Endothelial cell of umbilical vein (primary cell): ENCODE results near the gene NFATC2. TPM values are rescaled to one million over a fixed set of nuclear protein-coding genes. Genes with fewer than 3 reads are reported as not detected.

Source experiments
- BruUV-seq: library from RNA; stranded (reverse); fragments of 400-500 nt; replicated peaks from 2 replicates; lab custom pipeline; 2021; lab: Mats Ljungman, UMichigan
- CTCF ChIA-PET: fragments of 300-600, 350-600 bp; sonication (Branson Sonifier 250); formaldehyde crosslinking; loops from one replicate; lab custom pipeline; 2021; ENCODE audit warnings: antibody characterized with exemption, inconsistent platforms; lab: Charles Lee
- POLR2A ChIA-PET: fragments of 300-600, 350-600 bp; sonication (Branson Sonifier 250); formaldehyde crosslinking; loops from one replicate; lab custom pipeline; 2021; ENCODE audit warnings: antibody characterized with exemption, inconsistent platforms; lab: Charles Lee
- DNase-seq: peaks from one replicate; pipeline ENCODE4 v3.0.0-alpha.2; 2011; ENCODE audit warnings: low read depth, low spot score
- FAIRE-seq: peaks from 2 replicates; lab custom pipeline; 2011; peaks lifted over from hg19 to GRCh38; lab: Jason Lieb, UNC
- H2AFZ ChIP-seq: 2 replicates; pipeline ENCODE4 v1.6.0; 2012; ENCODE audit warnings: low read depth, low read length, control low read depth, inconsistent platforms
- H3K27ac ChIP-seq: 2 replicates; pipeline ENCODE4 v1.5.1; 2011; ENCODE audit warnings: low read depth, mild to moderate bottlenecking, control low read depth, low read length, moderate library complexity; ENCODE audit not compliant: insufficient read depth
- H3K27me3 ChIP-seq, 2 experiments: 2 replicates each; pipeline versions ENCODE4 v1.6.0 to v1.6.1; 2011; ENCODE audit warnings: low read length in 2 of 2, mixed read lengths in 1 of 2; ENCODE audit not compliant: control insufficient read depth in 2 of 2, insufficient read depth in 2 of 2
- H3K36me3 ChIP-seq, 2 experiments: 2 replicates in 1 of 2; 3 replicates in 1 of 2; pipeline ENCODE4 v1.5.1; 2011; ENCODE audit warnings: low read length in 2 of 2, mild to moderate bottlenecking in 1 of 2, moderate library complexity in 1 of 2; ENCODE audit not compliant: control insufficient read depth in 2 of 2, insufficient read depth in 2 of 2; ENCODE audit errors: extremely low read depth in 1 of 2
- H3K4me1 ChIP-seq: 3 replicates; pipeline ENCODE4 v1.5.1; 2011; ENCODE audit warnings: mild to moderate bottlenecking, low read length; ENCODE audit not compliant: control insufficient read depth, insufficient read depth; ENCODE audit errors: extremely low read depth
- H3K4me2 ChIP-seq: 2 replicates; pipeline ENCODE4 v1.6.1; 2011; ENCODE audit warnings: low read length, control low read depth, mixed read lengths; ENCODE audit not compliant: insufficient read depth
- H3K4me3 ChIP-seq, 3 experiments: fragments of 200-600 bp in 1 of 3; sonication (generic), shearing (Covaris generic) in 1 of 3; replicated peaks in 1 of 3; 2 replicates each; pipeline ENCODE4 v1.5.1; 2011 to 2016; ENCODE audit warnings: control low read depth in 3 of 3, low read length in 3 of 3, mild to moderate bottlenecking in 2 of 3, inconsistent platforms in 1 of 3, low read depth in 1 of 3, moderate library complexity in 1 of 3; ENCODE audit not compliant: insufficient read depth in 1 of 3
- H3K79me2 ChIP-seq: 2 replicates; pipeline ENCODE4 v1.6.0; 2012; ENCODE audit warnings: low read length, inconsistent platforms; ENCODE audit not compliant: control insufficient read depth, insufficient read depth
- H3K9ac ChIP-seq: replicated peaks from 2 replicates; pipeline ENCODE3; 2011; ENCODE audit warnings: low read length, control low read depth; ENCODE audit not compliant: insufficient read depth; ENCODE audit errors: extremely low read depth
- H3K9me1 ChIP-seq: replicated peaks from 3 replicates; pipeline ENCODE4 v1.6.0; 2011; ENCODE audit warnings: mild to moderate bottlenecking, low read length; ENCODE audit not compliant: control insufficient read depth, insufficient read depth; ENCODE audit errors: extremely low read depth
- H3K9me3 ChIP-seq: replicated peaks from 2 replicates; pipeline ENCODE4 v1.5.1; 2012; ENCODE audit warnings: low read length, inconsistent platforms; ENCODE audit not compliant: control insufficient read depth, insufficient read depth
- H4K20me1 ChIP-seq: replicated peaks from 2 replicates; pipeline ENCODE3; 2011; ENCODE audit warnings: mild to moderate bottlenecking, low read length; ENCODE audit not compliant: control insufficient read depth, insufficient read depth; ENCODE audit errors: extremely low read depth
- CTCF ChIP-seq, 2 donors: IDR thresholded peaks; 1 replicate in 1 of 2; 2 replicates in 1 of 2; pipeline ENCODE4 v1.5.1; 2011; ENCODE audit warnings: low read length in 2 of 2, mild to moderate bottlenecking in 2 of 2, moderate library complexity in 2 of 2, control low read depth in 1 of 2, inconsistent platforms in 1 of 2, low read depth in 1 of 2; ENCODE audit not compliant: insufficient read depth in 1 of 2; ENCODE audit errors: extremely low read depth in 1 of 2
- JUN ChIP-seq: IDR thresholded peaks from 2 replicates; pipeline ENCODE4 v1.6.1; 2011; ENCODE audit warnings: borderline replicate concordance, low read depth; ENCODE audit not compliant: insufficient read length, insufficient read depth
- MAX ChIP-seq: IDR thresholded peaks from 2 replicates; pipeline ENCODE4 v1.6.1; 2011; ENCODE audit not compliant: insufficient read depth, insufficient read length
- POLR2AphosphoS5 ChIP-seq: IDR thresholded peaks from 2 replicates; pipeline ENCODE4 v1.6.1; 2012; ENCODE audit warnings: low read depth, mild to moderate bottlenecking, control low read depth, low read length, moderate library complexity; ENCODE audit not compliant: insufficient read depth
- dilution Hi-C: fragments of 300-500 bp; cut with MboI; formaldehyde crosslinking; loops from one replicate; pipeline ENCODE4 v1.15.0; 2019; ENCODE audit warnings: low sequenced_read_pairs; ENCODE audit not compliant: extremely low pct_ligation_motif_present
- intact Hi-C: fragments of 100-400 bp; cut with micrococcal nuclease; formaldehyde crosslinking; loops from one replicate; pipeline ENCODE4 v1.10.0; 2022
- polyA plus RNA-seq, 4 experiments: library from polyadenylated mRNA; depleted of rRNA in 3 of 4; stranded (reverse) in 3 of 4; unstranded in 1 of 4; fragments of >200 nt; gene quantifications; 2 replicates each; pipeline versions ENCODE4 v1.2.1 to v1.2.3, GENCODE V29; 2011 to 2012; ENCODE audit warnings: missing spikeins in 1 of 4
- total RNA-seq: library from RNA; stranded (reverse); gene quantifications from 2 replicates; pipeline ENCODE4 v1.2.3, GENCODE V29; 2021

NFATC2 gene
- total and polyA plus RNA-seq, 2 donors (not counting 3 experiments of a cell fraction or from before 2014, with no cell fraction given): 3.1 to 13.0 TPM

- CTCF ChIA-PET: interaction anchor here (1.0 to 4.0 kb wide), 12 partner anchors 12 to 239 kb away, joined by 4 to 139 read pairs (median 8); no protein-coding TSS in a partner anchor
- no peak for DNase-seq
- no peak overlapping the region for H3K9ac ChIP-seq
- H3K9me3 ChIP-seq: no peaks in the 10 kb centered on the region
- H2AFZ ChIP-seq: no peak overlapping the region
- no peak overlapping the region for H3K27ac ChIP-seq
- intact Hi-C loops (loop anchor here (5.0 kb wide), 1 partner anchor 107 kb away; no protein-coding TSS in a partner anchor), dilution Hi-C loops (no loop called here)
- FAIRE-seq: no peak
- no peaks in the 10 kb centered on the region for H3K36me3 ChIP-seq
- TF ChIP-seq POLR2AphosphoS5 (no peak), JUN (no peak)
- H3K79me2 ChIP-seq: no peaks in the 10 kb centered on the region
- H3K9me1 ChIP-seq: no peaks in the 10 kb centered on the region
- POLR2A ChIA-PET: no interaction called here
- no peaks in the 10 kb centered on the region for H4K20me1 ChIP-seq
- H3K4me1 ChIP-seq: peaks cover 55% of the 10 kb centered on the region
- BruUV-seq: no TSS peak
- H3K4me3 ChIP-seq: no peak overlapping the region
- H3K27me3 ChIP-seq: no peaks in the 10 kb centered on the region
- H3K4me2 ChIP-seq: no peak overlapping the region
These were observed 157.6 kb downstream of the NFATC2 start for GRCh38 chr20:51384875-51385274.

GRCh38 chr20:51383891-51384510 is 158.5 kb downstream of the NFATC2 start:
- intact Hi-C loops: loop anchor here (1.0 to 2.0 kb wide), 4 partner anchors 10 to 73 kb away; no protein-coding TSS in a partner anchor

More at GRCh38 chr20:51383891-51384510, 158.5 kb downstream of the NFATC2 start:
- Histone ChIP-seq H4K20me1 (no peaks in the 10 kb centered on the region), H3K9me1 (no peaks in the 10 kb centered on the region), H3K4me2 (peak overlapping the region; percentile 13), H3K4me1 (peaks cover 46% of the 10 kb centered on the region), H3K4me3 (no peak overlapping the region), H3K27me3 (no peaks in the 10 kb centered on the region), H3K36me3 (no peaks in the 10 kb centered on the region), H3K79me2 (no peaks in the 10 kb centered on the region), H3K9ac (peak overlapping the region; percentile 1), H3K9me3 (no peaks in the 10 kb centered on the region), H3K27ac (peak overlapping the region; percentile 84), H2AFZ (no peak overlapping the region)
- TF ChIP-seq CTCF (IDR thresholded peaks at IDR 0.05; ENCODE audit: extremely low read depth in 1 of 2, insufficient read depth in 1 of 2, low read depth in 1 of 2, low read length in 2 of 2) (no peak), MAX (no peak)
- peak; percentile 63 for FAIRE-seq
- no TSS peak for BruUV-seq
- DNase-seq: peak; percentile 32
- dilution Hi-C loops: no loop called here
- CTCF ChIA-PET: interaction anchor here (1.1 to 4.0 kb wide), 5 partner anchors 17 to 240 kb away, joined by 4 to 139 read pairs (median 10); no protein-coding TSS in a partner anchor
- POLR2A ChIA-PET: no interaction called here
